ENCODE results near the gene AOC1. TPM values are rescaled to one million over a fixed set of nuclear protein-coding genes. Genes with fewer than 3 reads are reported as not detected.
"Not testable (repeated sequence)": the region's sequence is repeated elsewhere in the genome, so short reads cannot be mapped to it uniquely, and the experiment has no call there.

Gene AOC1, protein sequence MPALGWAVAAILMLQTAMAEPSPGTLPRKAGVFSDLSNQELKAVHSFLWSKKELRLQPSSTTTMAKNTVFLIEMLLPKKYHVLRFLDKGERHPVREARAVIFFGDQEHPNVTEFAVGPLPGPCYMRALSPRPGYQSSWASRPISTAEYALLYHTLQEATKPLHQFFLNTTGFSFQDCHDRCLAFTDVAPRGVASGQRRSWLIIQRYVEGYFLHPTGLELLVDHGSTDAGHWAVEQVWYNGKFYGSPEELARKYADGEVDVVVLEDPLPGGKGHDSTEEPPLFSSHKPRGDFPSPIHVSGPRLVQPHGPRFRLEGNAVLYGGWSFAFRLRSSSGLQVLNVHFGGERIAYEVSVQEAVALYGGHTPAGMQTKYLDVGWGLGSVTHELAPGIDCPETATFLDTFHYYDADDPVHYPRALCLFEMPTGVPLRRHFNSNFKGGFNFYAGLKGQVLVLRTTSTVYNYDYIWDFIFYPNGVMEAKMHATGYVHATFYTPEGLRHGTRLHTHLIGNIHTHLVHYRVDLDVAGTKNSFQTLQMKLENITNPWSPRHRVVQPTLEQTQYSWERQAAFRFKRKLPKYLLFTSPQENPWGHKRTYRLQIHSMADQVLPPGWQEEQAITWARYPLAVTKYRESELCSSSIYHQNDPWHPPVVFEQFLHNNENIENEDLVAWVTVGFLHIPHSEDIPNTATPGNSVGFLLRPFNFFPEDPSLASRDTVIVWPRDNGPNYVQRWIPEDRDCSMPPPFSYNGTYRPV
- total RNA-seq: not detected

DNA sequence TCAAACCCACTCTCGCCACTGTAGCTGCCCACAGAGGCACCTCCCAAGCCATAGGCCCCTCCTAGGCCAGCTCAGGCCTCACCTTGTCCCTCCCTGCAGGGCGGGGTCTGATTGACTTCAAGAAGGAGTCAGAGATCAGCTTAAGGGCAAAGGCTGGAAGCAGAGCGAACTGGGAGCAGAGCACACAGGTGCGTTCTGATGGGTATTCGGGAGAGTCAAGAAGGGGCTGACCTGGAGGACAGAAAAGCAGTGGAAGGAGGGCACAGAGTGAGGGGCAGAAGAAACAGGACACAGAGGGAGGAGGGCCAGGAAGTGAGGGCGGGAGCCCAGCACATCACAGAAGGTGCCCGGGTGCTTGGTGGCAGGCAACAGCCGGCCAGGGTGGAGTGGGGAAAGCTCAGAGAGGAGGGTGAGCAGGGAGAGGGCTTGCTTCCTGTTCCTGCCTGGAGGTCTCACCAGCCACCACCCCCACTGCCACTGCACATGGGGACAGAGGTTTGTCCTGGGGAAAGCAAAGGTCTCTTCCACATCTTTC lies at the start of gene AOC1:
Gene AOC1 (plus strand): TSS at position 147 of the 535 bp plus-strand sequence. CDS start 3,954 bp downstream, outside the sequence.
- H3K9me3 Mint-ChIP-seq: no peaks in the 10 kb centered on the region
- peaks cover 37% of the 10 kb centered on the region for H3K27me3 Mint-ChIP-seq
- no peak for ATAC-seq (replicated peaks)
- H3K36me3 Mint-ChIP-seq (ENCODE audit: low read depth): no peaks in the 10 kb centered on the region
- no peak within 1 kb of the TSS for H3K27ac Mint-ChIP-seq
- H3K4me3 Mint-ChIP-seq: no peak within 1 kb of the TSS
- no peaks in the 10 kb centered on the region for H3K4me1 Mint-ChIP-seq

DNA sequence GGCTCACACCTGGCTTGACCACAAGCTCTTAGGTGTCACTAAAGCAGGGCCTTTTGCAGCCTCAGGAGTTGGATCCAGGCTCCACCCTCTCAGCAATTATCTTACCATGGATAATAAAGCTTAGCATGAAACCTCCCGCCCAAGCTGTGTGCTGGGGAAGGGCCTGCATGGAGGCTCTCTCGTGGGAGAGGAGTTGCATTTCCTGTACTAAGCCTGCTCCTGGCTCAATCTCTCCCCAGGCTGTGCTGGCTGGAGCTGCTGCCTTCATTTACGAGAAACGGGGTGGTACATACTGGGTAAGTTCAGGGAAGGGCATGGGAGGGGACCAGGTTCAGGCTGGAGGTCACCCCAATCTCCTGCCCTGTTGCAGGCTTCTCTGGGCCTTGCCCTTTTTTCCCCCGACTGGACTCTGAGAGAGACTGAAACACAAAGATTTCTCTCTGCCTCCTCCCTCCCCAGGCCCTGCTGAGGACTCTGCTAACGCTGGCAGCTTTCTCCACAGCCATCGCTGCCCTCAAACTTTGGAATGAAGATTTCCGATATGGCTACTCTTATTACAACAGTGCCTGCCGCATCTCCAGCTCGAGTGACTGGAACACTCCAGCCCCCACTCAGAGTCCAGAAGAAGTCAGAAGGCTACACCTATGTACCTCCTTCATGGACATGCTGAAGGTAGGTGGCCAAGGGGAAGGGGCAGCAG lies 49.0 kb upstream of the AOC1 start:
- no peak for ATAC-seq (replicated peaks)
- Mint-ChIP-seq H3K4me1 (no peaks in the 10 kb centered on the region), H3K9me3 (peaks cover 3% of the 10 kb centered on the region), H3K4me3 (no peak overlapping the region), H3K36me3 (ENCODE audit: low read depth) (no peaks in the 10 kb centered on the region), H3K27ac (no peak overlapping the region), H3K27me3 (peaks cover 37% of the 10 kb centered on the region)

GRCh38 chr7:150804802-150805201 lies 47.5 kb upstream of the AOC1 start:
- Mint-ChIP-seq H3K4me1 (no peaks in the 10 kb centered on the region), H3K27ac (no peak overlapping the region), H3K36me3 (ENCODE audit: low read depth) (no peaks in the 10 kb centered on the region), H3K4me3 (no peak overlapping the region), H3K27me3 (peaks cover 36% of the 10 kb centered on the region), H3K9me3 (peaks cover 3% of the 10 kb centered on the region)
- ATAC-seq (replicated peaks): no peak

DNA sequence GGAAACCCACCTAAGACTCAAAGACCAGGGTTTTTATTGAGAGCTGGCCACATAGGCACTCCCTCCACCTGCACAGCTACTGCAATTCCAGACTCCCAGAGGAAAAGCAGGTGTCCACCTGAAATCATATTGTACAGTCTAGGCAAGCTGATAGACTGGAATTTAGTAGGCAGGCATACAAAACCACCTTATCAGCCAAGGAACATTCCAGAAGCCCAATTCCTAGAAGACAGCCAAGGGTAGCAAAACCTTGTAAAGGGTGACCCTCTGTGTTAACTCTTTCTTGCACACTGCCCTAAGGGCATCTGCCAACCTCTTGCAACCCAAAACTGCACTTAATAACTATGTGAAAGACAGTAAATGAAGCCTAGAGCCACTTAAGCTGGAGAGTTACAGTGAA lies 46.5 kb upstream of the AOC1 start:
- Mint-ChIP-seq H3K9me3 (peaks cover 3% of the 10 kb centered on the region), H3K4me3 (no peak overlapping the region), H3K27ac (no peak overlapping the region), H3K27me3 (peaks cover 45% of the 10 kb centered on the region), H3K36me3 (ENCODE audit: low read depth) (no peaks in the 10 kb centered on the region), H3K4me1 (no peaks in the 10 kb centered on the region)
- no peak for ATAC-seq (replicated peaks)

- Mint-ChIP-seq H3K9me3 (peaks cover 3% of the 10 kb centered on the region), H3K27me3 (peaks cover 45% of the 10 kb centered on the region), H3K27ac (no peak overlapping the region), H3K36me3 (ENCODE audit: low read depth) (no peaks in the 10 kb centered on the region), H3K4me3 (no peak overlapping the region), H3K4me1 (no peaks in the 10 kb centered on the region)
- ATAC-seq (replicated peaks): no peak
Measured at GRCh38 chr7:150806454-150806853, 45.9 kb upstream of the AOC1 start.

- no peaks in the 10 kb centered on the region for H3K36me3 Mint-ChIP-seq (ENCODE audit: low read depth)
- H3K9me3 Mint-ChIP-seq: peaks cover 3% of the 10 kb centered on the region
- ATAC-seq (replicated peaks): no peak
- H3K4me1 Mint-ChIP-seq: no peaks in the 10 kb centered on the region
- no peak overlapping the region for H3K27ac Mint-ChIP-seq
- peaks cover 42% of the 10 kb centered on the region for H3K27me3 Mint-ChIP-seq
- H3K4me3 Mint-ChIP-seq: no peak overlapping the region
Measured at GRCh38 chr7:150806863-150807262, 45.5 kb upstream of the AOC1 start.

DNA sequence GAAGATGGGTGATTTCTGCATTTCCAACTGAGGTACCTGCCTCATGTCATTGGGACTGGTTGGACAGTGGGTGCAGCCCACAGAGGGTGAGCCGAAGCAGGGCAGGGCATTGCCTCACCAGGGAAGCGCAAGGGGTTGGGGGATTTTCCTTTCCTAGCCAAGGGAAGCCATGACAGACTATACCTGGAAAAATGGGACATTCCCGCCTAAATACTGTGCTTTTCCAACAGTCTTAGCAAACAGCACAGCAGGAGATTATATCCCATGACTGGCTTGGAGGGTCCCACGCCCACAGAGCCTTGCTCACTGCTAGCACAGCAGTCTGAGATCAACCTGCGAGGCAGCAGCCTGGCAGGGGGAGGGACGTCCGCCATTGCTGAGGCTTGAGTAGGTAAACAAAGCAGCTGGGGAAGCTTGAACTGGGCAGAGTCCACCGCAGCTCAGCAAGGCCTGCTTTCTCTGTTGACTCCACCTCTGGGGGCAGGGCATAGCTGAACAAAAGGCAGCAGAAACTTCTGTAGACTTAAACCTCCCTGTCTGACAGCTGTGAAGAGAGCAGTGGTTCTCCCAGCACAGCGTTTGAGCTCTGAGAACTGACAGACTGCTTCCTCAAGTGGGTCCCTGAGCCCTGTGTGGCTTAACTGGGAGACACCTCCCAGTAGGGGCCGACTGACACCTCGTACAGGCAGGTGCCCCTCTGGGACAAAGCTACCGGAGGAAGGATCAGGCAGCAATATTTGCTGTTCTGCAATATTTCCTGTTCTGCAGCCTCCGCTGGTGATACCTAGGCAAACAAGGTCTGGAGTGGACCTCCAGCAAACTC lies 44.5 kb upstream of the AOC1 start:
- peaks cover 35% of the 10 kb centered on the region for H3K27me3 Mint-ChIP-seq
- H3K9me3 Mint-ChIP-seq; ATAC-seq (replicated peaks); H3K36me3 Mint-ChIP-seq (ENCODE audit: low read depth); H3K4me1 Mint-ChIP-seq; H3K4me3 Mint-ChIP-seq; H3K27ac Mint-ChIP-seq: not testable (repeated sequence)

GRCh38 chr7:150814328-150815001 lies 37.9 kb upstream of the AOC1 start:
- Mint-ChIP-seq H3K4me3 (no peak overlapping the region), H3K36me3 (ENCODE audit: low read depth) (no peaks in the 10 kb centered on the region), H3K27me3 (peaks cover 31% of the 10 kb centered on the region), H3K9me3 (peaks cover 9% of the 10 kb centered on the region), H3K27ac (no peak overlapping the region), H3K4me1 (no peaks in the 10 kb centered on the region)
- no peak for ATAC-seq (replicated peaks)

DNA sequence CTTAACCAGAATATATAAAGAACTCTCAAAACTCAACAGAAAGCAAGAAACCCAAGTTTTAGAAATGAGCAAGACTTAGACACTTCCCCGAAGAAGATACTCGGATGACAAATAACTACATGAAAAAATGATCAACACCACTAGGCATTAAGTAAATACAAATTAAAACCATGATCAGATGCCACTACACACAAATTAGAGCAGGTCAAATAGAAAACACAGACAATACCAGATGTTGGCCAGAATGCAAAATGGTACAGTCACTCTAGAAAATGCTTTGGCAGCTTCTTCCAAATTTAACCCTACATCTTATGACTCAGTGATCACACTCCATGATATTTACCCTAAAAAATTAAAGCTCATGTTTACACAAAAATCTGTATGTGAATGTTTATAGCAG lies 33.3 kb upstream of the AOC1 start:
- no peaks in the 10 kb centered on the region for H3K4me1 Mint-ChIP-seq
- H3K4me3 Mint-ChIP-seq: no peak overlapping the region
- peak; percentile 26 for ATAC-seq (replicated peaks)
- H3K36me3 Mint-ChIP-seq (ENCODE audit: low read depth): no peaks in the 10 kb centered on the region
- peaks cover 26% of the 10 kb centered on the region for H3K27me3 Mint-ChIP-seq
- peaks cover 9% of the 10 kb centered on the region for H3K9me3 Mint-ChIP-seq
- H3K27ac Mint-ChIP-seq: no peak overlapping the region

DNA sequence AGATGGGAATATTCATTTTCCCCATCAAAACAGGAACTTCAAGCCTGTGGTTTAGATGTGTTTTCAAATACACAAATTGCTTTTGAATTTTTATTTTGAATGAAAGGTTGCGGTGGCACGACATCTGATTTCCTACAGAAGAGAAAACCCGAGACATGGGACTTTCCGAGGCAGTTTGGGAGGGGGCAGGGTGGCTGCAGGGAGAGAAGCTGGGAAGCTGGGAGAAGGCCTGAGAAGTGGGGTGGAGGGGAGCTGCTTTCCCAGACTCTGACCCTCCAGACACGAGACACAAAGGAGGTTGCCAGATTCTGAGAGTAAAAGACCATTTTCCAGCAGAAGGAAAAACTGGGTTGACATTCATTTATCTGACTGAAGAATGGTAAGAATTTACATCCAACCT lies 32.2 kb upstream of the AOC1 start:
- H3K4me3 Mint-ChIP-seq: no peak overlapping the region
- no peaks in the 10 kb centered on the region for H3K4me1 Mint-ChIP-seq
- no peak for ATAC-seq (replicated peaks)
- H3K27ac Mint-ChIP-seq: no peak overlapping the region
- peaks cover 9% of the 10 kb centered on the region for H3K9me3 Mint-ChIP-seq
- peaks cover 23% of the 10 kb centered on the region for H3K27me3 Mint-ChIP-seq
- H3K36me3 Mint-ChIP-seq (ENCODE audit: low read depth): no peaks in the 10 kb centered on the region

GRCh38 chr7:150820578-150821198 lies 31.6 kb upstream of the AOC1 start:
- no peak overlapping the region for H3K27ac Mint-ChIP-seq
- no peaks in the 10 kb centered on the region for H3K4me1 Mint-ChIP-seq
- H3K36me3 Mint-ChIP-seq (ENCODE audit: low read depth): no peaks in the 10 kb centered on the region
- peaks cover 21% of the 10 kb centered on the region for H3K27me3 Mint-ChIP-seq
- peaks cover 7% of the 10 kb centered on the region for H3K9me3 Mint-ChIP-seq
- no peak overlapping the region for H3K4me3 Mint-ChIP-seq
- ATAC-seq (replicated peaks): no peak

DNA sequence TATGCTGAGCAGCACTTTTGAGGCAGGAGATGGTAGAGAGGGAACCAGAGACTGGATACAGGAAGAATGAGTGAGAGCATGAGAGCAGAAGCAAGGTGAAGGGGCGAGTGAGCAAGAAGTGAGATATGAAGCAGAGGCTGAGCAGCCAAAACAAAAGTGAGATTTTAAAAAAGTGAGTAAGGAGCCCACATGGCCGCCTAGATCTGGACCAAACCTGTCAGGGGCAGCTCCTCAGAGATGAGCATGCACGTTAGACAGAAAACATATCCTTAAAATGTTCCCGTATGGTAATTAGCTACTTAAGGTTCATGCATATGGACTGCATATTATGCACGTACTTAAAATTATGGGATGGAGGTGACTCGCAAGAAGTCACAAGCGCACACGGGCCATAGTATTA lies 29.3 kb upstream of the AOC1 start:
- no peaks in the 10 kb centered on the region for H3K36me3 Mint-ChIP-seq (ENCODE audit: low read depth)
- no peak overlapping the region for H3K27ac Mint-ChIP-seq
- H3K4me3 Mint-ChIP-seq: no peak overlapping the region
- no peak for ATAC-seq (replicated peaks)
- H3K27me3 Mint-ChIP-seq: peaks cover 17% of the 10 kb centered on the region
- no peaks in the 10 kb centered on the region for H3K9me3 Mint-ChIP-seq
- no peaks in the 10 kb centered on the region for H3K4me1 Mint-ChIP-seq

DNA sequence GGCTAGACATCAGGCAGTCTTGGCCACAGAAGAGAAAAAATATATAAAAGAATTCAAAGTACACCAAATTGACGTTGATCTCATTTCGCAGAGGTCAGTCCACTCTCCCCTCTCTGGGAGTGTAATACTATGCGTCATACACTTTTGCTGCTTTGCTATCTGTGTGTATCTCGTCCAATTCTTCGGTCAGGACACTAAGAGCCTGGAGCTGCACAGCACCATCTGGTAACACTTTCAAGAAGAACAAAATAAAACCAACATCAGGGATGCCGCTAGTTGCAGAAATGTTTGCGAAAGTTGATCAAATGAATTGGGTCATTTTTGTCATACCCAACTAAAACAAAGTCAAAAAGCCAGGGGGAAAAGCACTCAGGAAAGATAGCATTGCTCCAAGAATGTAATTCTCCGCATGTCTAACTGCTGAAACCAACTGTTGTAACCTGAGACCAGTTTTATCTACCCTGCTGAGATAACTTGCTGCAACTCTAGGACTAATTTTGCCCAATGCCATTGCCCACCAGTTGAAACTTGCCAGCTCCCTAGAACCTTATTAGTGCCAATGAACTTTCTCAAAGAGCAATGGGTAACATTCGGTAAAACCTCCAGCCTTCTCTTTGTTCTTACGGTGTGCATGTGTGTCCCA lies 28.7 kb upstream of the AOC1 start:
- ATAC-seq (replicated peaks): no peak
- no peaks in the 10 kb centered on the region for H3K9me3 Mint-ChIP-seq
- peaks cover 21% of the 10 kb centered on the region for H3K27me3 Mint-ChIP-seq
- H3K27ac Mint-ChIP-seq: no peak overlapping the region
- H3K36me3 Mint-ChIP-seq (ENCODE audit: low read depth): no peaks in the 10 kb centered on the region
- no peaks in the 10 kb centered on the region for H3K4me1 Mint-ChIP-seq
- no peak overlapping the region for H3K4me3 Mint-ChIP-seq
